Measurements from ENCODE around the gene KBTBD13.

DNA sequence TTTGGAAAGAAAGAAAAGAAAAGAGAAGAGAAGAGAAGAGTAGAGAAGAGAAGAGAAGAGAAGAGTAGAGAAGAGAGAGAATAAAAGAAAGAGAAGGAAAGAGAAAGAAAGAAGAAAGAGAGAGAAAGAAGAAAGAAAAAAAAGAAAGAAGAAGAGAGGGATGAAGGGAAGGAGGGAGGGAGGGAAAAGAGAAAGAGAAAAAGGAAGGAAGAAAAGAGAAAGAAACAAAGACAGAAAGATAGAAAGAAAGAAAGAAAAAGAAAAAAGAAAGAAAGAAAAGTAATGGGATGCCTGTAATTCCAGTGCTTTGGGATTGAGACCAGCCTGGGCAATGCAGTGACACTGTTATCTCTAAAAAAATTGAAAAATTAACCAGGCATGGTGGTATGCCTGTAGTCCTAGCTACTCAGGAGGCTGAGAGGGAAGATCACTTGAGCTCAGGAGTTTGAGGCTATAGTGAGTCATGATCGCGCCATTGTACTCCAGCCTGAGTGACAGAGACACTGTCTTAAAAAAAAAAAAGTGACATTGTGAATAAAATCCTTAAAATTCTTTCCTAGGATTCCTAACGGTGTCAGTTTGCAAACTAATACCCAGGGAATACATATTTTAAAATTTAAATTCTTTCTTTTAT is 10.4 kb upstream of the KBTBD13 start:
- no peak for TF ChIP-seq CTCF (IDR thresholded peaks at IDR 0.05)
- TF ChIP-seq POLR2A (IDR thresholded peaks at IDR 0.05): no peak
